AG20443 (cell line): ENCODE measurements around the gene NDRG4.

Source experiments
- DNase-seq: peaks from one replicate; pipeline ENCODE4 v3.0.0; 2012; ENCODE audit warnings: low spot score, mixed read lengths

Gene NDRG4

GRCh38 chr16:58510097-58510775 lies 10.3 kb downstream of the NDRG4 start:
- DNase-seq: no peak

DNA sequence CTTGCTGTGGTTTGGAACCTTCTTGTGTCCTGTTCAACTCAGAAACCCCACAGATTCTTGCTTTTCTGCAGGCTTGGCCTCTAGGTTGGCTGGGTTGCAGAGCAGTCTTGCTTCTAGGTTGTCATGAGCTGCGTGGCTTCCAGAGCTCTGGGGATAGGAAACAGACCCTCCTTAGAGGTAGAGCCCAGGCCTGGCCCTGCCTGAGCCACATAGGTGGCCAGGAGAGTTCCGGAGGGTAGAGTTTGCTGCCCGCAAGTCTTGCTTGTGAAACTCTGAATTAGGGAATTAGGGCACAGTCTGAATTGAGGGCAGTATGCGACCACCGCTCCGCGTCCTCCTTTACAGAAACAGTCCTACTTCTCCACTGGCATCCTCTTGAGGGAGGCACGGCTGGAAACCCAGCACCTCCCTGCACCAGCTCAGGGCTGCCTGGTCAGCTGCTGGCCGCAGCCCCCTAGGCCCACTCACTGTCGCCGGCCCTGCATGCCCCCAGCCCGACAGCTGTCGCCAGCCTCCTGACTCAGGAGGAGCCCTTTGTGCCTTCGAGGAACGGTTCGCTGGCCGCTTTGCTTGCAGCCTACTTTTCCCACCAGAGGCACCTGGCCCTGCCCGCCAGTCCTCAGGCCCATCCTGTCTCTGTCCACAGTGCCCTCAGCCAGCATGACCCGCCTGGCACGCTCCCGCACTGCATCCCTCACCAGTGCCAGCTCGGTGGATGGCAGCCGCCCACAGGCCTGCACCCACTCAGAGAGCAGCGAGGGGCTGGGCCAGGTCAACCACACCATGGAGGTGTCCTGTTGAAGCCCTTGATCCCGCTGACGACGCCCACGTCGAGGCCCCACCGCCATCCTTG lies 11.1 kb downstream of the NDRG4 start:
- DNase-seq: no peak

- peak; percentile 67 for DNase-seq
These were observed 12.2 kb downstream of the NDRG4 start for GRCh38 chr16:58511933-58512815.

DNA sequence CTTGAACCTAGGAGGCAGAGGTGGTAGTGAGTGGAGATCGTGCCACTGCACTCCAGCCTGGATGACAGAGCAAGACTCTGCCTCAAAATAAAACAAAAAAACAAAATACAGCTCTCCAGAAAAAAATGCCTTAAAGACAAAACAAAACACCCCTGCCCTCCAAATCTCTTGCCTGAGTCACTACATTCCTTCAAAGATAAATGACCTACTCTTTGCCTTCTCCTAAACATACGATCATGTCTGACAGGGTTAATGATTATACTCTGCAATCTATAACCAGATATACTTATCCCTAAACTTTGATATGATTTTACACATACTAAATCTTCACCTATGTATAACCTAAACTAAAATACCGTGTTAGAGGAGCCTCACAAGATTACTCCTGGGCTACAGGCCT lies 13.9 kb downstream of the NDRG4 start:
- no peak for DNase-seq

- peak; percentile 96 for DNase-seq
These were observed 15.4 kb downstream of the NDRG4 start, which contains the start of gene SETD6 for GRCh38 chr16:58515125-58515870. TSS of gene SETD6 (plus strand) at chr16:58515517. CDS start at chr16:58515538, 21 bp downstream.

GRCh38 chr16:58515871-58516767 lies 16.2 kb downstream of the NDRG4 start:
- peak; percentile 30 for DNase-seq

- no peak for DNase-seq
These were observed 16.8 kb downstream of the NDRG4 start for GRCh38 chr16:58516768-58517107.

DNA sequence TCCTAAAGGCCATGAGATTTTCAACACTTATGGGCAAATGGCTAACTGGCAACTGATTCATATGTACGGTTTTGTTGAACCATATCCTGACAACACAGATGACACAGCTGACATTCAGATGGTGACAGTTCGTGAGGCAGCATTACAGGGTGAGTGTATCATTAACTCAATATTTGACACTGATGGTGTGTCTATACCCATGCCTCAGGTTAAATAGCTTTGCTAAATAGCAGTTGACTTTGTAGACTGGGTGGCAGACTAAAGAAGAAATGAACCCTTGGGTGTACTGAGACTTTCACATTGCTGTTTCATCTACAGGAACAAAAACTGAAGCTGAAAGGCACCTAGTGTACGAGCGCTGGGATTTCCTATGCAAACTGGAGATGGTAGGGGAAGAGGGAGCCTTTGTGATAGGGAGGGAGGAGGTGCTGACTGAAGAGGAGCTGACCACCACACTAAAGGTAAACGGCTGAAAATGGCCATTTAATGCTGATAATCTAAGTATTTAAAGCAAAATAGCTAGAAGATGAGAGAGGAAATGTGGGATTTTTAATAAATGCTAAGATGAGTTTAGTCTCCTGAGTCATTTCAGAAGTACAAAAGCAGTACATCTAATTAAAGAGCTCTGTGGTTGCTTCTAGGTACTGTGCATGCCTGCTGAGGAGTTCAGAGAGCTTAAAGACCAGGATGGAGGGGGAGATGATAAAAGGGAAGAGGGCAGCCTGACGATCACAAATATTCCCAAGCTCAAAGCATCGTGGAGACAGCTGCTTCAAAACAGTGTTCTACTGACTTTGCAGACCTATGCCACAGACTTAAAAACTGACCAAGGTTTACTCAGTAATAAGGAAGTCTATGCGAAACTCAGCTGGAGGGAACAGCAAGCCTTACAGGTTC lies 18.4 kb downstream of the NDRG4 start:
- no peak for DNase-seq

DNA sequence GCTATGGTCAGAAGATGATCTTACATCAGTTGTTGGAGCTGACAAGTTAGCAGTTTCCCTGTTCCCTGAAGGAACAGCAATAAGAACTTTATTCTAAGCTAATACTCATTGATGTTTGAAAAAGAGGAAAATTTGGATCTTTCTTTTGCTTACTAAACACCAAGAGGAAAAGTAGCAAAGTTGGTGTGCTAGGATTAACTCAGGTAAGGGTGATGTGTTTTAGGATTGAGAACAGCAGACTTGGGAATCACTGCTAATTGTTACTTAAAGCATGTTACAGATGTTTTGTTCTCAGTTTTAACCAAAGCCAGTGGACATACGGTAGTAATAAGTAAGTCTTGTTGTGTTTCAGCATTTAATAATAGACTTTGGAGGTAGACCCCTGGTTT lies 19.0 kb downstream of the NDRG4 start:
- DNase-seq: no peak

DNA sequence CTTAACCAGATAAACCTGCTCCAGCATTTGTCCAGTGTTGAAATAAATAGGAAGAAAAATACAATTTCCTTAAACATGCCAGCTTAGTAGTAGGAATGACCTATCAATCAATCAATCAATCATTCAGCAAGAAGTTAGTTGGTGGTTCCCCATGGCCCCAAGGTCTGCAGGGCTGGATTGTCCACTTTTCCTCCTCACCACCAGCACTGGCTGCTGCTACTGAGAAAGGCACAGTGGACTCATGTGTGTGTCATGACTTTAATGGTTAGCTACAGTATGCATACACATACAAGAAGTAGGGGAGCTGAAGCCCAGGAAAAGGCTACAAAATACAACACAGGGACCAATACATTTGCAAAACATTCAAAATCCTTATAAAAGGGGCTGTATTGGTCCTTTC lies 19.8 kb downstream of the NDRG4 start:
- DNase-seq: no peak

DNA sequence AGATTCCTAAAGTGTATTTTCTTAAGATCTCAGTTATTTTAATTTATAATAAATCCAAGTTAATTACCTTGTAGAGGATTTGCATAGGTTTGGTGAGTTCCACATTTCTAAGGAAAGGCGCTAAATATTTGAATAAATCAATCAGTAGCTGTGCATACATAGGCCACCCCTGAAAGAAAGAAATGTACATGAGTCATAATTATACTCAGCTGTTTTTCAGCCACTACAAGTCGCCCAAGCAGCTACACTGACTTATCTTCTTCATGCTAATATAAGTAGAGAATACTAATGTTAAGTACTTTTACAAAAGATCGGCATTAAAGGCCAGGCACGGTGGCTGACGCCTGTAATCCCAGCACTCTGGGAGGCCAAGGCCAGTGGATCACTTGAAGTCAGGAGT lies 30.2 kb downstream of the NDRG4 start:
- DNase-seq: no peak

- DNase-seq: no peak
These were observed 32.5 kb downstream of the NDRG4 start for GRCh38 chr16:58532414-58532813.

GRCh38 chr16:58533751-58534470 lies 34.0 kb downstream of the NDRG4 start:
- no peak for DNase-seq

DNA sequence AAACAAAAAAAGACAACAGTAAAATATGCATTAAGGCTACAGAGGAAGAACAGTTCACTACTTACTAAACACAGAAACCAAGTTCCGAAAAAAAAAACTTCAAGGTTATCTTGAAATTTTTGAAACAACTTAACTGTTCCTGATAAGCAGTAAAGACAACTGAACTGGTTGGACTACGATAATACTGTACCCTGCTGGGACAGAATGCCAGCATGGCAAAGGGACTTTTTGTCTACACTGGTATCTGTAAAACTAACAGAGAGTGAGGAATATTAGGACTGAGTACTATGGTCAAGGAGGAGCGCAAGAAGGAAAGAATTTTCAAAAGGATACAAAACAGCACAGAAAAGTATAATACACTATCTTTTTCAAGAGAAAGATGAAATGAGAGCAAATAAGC lies 35.2 kb downstream of the NDRG4 start:
- DNase-seq: no peak

DNA sequence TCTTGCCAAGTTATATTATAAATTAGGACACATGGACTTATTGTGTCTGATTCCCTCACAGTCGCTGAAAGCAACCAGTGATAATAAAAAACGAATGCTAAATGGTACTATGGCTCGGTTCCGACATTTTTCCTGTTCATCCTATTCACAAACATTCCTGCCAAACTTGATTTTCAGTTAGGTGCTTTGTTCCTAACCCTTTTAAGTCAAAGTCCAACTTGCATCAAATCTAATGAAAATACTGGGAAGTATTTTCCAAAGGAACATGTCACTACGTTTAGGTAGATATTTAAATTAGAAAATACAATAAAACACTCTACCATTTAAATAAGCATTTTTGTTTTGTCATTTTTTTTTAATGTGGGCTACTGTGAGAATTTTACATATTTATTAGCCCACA lies 36.3 kb downstream of the NDRG4 start:
- no peak for DNase-seq

DNA sequence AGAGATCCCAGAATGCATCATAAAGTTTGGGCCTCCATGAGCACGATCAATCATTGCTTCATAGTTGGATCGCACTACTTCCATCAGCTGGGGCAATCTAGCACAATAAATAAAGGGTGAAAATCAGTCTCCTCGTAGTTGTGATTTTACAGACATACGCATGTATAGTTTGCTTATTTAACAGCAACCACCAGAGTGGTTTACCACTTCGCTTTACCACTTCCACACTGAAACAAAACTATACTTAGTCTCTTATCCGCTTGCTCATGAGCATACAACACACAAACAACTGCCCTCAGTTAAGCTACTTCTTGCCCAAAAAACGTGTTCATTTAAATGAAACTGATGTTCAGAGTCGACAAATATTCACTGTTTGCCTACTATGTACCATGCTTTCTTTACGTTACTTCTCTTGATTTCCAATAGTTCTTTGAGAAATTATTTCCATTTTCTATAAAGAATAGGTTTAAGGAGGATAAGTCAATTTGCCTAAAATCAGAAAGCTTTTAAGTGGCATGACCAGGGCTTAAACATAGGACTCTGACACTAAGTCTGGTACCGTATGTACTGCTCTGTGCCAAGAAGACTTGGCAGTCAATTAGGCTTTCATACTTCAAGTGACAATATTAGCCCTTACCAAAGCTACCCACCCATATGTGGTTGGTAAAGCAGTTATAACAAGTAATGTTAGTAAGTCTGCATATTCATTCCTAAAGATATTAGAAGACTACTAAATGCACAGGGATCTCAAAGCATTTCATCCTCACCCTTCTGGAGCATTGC lies 37.4 kb downstream of the NDRG4 start:
- no peak for DNase-seq

GRCh38 chr16:58541711-58542110 lies 41.8 kb downstream of the NDRG4 start:
- no peak for DNase-seq

GRCh38 chr16:58542291-58542690 lies 42.3 kb downstream of the NDRG4 start:
- no peak for DNase-seq
